Memory B cell (primary cell): ENCODE measurements around the gene MC1R.

ENCODE experiments used
- ATAC-seq: fragments of 150-1000 bp; cut with Tn5 transposase; 2 replicates; pipeline ENCODE4 v1.10.0; 2021; ENCODE audit warnings: low read depth, mild to moderate bottlenecking, moderate library complexity
- DNase-seq, 2 donors: peaks; one replicate each; pipeline ENCODE4 v3.0.0; 2022; ENCODE audit warnings: low spot score in 2 of 2
- H3K27ac Mint-ChIP-seq: one replicate; pipeline ENCODE4 v1.8.0; 2022; ENCODE audit warnings: mild to moderate bottlenecking, moderate library complexity, mixed read lengths
- H3K27me3 Mint-ChIP-seq: one replicate; pipeline ENCODE4 v1.8.0; 2022; ENCODE audit warnings: mixed read lengths
- H3K36me3 Mint-ChIP-seq: one replicate; pipeline ENCODE4 v1.8.0; 2022; ENCODE audit warnings: mild to moderate bottlenecking, mixed read lengths
- H3K4me1 Mint-ChIP-seq: one replicate; pipeline ENCODE4 v1.8.0; 2022; ENCODE audit warnings: mixed read lengths
- H3K4me3 Mint-ChIP-seq: one replicate; pipeline ENCODE4 v1.8.0; 2022; ENCODE audit warnings: mild to moderate bottlenecking, moderate library complexity, mixed read lengths
- H3K9me3 Mint-ChIP-seq: one replicate; pipeline ENCODE4 v1.8.0; 2022; ENCODE audit warnings: mixed read lengths

MC1R gene

DNA sequence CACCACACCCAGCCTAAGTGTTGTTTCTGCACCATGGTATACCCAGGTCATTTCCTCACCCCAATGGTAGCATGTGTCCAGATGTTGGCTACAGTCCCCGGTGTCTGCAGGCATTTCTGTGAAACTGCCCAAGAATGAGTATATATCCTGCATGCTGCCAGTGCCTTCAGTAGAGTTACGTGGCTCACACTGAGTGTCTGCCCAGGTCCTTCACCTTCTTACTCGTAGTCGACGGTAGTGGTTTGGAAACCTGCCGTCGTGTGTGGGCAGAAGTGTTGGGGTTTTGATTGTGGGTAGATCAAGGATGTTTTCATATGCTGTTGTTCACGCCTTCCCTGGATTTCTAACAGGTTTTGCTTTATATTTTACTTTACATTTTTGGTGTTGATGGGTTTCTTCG lies 28.5 kb upstream of the MC1R start:
- Mint-ChIP-seq H3K4me3 (no peak overlapping the region), H3K36me3 (peaks cover 19% of the 10 kb centered on the region), H3K27ac (no peak overlapping the region), H3K4me1 (no peaks in the 10 kb centered on the region), H3K27me3 (no peaks in the 10 kb centered on the region), H3K9me3 (no peaks in the 10 kb centered on the region)
- no peak for ATAC-seq
- DNase-seq, result no peak

DNA sequence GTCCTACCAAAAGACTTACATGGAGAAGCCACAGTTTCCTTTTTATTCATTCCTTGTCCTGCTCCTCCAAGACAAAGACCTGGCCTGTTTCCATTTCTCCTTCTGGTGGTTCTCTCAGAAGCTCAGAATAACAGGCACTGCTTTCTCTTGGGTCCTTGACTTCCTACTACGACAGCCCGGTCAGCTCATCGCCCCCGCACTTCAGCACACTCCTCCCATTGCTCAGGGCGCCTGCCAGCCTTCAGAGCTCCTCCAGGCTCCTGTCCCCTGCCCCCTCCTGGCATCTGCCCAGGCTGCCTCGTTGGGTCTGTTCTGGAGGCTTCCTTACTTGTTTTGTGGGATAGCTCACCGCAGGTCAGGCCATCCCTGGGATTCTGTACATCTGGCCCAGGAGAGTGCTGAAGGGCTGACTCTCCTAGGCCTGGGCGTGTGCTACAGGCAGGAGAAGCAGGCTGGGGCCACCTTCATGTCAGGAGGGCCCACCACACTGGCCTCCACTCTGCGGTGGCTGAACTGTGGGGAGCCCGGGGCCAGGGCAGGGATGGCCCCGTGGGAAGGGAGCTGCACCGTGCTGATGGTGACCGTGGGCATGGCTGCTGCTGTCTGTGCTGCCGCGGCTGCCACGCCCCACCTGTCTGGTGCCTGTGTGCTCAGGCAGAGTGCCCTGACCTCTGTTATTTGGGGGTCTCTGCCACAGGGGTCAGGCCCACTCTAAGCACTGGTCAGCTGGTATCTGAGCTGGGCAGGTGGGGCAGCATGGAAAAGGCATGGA lies 27.6 kb upstream of the MC1R start:
- Mint-ChIP-seq H3K4me3 (no peak overlapping the region), H3K9me3 (no peaks in the 10 kb centered on the region), H3K27ac (no peak overlapping the region), H3K27me3 (no peaks in the 10 kb centered on the region), H3K4me1 (no peaks in the 10 kb centered on the region), H3K36me3 (peaks cover 16% of the 10 kb centered on the region)
- DNase-seq, result no peak
- no peak for ATAC-seq

DNA sequence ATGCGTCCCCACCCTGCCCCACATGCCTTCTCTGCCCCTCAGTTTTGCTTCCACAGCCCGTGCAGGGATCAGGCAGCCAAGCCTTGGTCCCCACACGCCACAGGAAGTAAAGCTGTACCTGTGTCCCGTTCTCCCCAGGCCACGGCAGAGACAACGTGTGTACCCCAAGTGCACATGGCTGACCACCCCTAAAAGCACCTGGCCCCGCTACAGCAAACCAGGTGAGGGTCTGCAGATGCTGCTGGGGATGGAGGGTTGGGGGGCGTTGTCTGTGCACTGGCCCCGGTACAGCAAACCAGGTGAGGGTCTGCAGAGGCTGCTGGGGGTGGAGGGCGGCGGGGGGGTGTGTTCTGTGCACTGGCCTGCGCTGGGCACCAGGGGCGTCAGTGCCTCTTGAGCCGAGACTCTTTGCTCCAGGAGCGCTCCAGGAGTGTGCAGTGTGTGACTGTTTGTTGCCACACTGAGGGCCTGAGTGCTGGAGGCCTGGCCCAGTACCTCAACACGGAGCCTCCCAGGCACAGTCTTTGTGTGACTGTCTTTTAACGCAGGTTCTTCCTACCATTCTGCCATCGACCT lies 26.5 kb upstream of the MC1R start:
- Mint-ChIP-seq H3K27me3 (no peaks in the 10 kb centered on the region), H3K9me3 (no peaks in the 10 kb centered on the region), H3K27ac (no peak overlapping the region), H3K4me1 (no peaks in the 10 kb centered on the region), H3K36me3 (peaks cover 13% of the 10 kb centered on the region), H3K4me3 (no peak overlapping the region)
- ATAC-seq, result no peak
- DNase-seq, result no peak

DNA sequence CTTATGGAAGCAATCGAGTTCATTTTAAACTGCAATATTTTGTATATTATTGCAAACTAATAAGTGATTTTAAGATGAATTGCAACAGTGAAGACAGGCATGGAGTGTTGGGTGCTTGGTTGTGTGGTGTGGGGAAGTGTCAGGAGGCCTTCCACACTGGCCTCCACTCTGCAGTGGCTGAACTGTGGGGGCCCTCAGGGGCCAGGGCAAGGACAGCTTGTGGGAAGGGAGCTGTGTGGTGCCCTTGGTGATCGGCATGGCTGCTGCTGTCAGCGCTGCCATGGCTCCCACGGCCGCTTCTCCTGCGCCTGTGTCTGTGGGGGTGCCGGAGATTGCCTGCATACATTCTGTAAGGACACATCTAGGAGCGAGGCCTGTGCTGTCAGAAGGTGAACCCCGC lies 26.0 kb upstream of the MC1R start:
- DNase-seq (no peak), ATAC-seq (no peak)
- Mint-ChIP-seq H3K4me1 (no peaks in the 10 kb centered on the region), H3K4me3 (no peak overlapping the region), H3K27ac (no peak overlapping the region), H3K27me3 (no peaks in the 10 kb centered on the region), H3K36me3 (peaks cover 11% of the 10 kb centered on the region), H3K9me3 (no peaks in the 10 kb centered on the region)

DNA sequence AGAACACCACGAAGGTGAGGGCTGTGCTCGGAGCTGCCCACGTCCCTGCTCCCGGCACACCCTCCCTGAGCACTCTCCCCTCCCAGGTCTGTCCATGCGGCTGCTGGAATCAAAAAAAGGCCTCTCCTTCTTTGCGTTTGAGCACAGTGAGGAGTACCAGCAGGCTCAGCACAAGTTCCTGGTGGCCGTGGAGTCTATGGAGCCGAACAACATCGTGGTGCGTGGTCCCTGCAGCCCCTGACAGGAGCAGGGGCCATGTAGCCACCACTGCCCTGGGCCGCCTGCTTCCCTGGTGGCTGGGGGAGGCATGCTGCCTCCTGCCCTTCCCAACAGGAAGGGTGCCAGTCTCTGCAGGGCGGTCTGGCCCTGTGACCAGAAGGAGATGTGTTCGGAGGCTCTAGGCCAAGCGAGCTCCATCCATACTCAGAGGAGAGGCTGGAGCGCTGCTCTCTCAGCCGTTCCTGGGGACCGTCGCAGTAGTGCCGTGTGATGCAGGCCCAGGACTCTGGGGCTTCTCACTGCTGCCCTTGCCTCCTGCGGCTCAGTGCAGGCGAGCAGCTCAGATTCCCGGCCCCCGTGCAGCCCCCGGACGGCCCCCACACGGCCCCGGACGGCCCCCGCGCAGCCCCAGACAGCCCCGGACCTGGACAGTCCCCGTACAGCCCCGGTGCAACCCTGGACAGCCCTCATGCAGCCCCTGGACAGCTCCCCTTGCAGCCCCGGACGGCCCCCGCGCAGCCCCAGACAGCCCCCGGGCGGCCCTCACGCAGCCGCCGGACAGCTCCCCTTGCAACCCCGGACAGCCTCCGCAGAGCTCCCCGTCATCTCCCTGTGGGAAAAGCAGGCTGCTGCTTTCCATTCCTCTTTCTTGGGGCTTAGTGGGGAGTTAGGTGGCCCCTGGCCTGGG lies 24.8 kb upstream of the MC1R start:
- Mint-ChIP-seq H3K4me3 (no peak overlapping the region), H3K27ac (no peak overlapping the region), H3K4me1 (no peaks in the 10 kb centered on the region), H3K9me3 (no peaks in the 10 kb centered on the region), H3K36me3 (peaks cover 13% of the 10 kb centered on the region), H3K27me3 (no peaks in the 10 kb centered on the region)
- no peak for ATAC-seq
- DNase-seq, result no peak

DNA sequence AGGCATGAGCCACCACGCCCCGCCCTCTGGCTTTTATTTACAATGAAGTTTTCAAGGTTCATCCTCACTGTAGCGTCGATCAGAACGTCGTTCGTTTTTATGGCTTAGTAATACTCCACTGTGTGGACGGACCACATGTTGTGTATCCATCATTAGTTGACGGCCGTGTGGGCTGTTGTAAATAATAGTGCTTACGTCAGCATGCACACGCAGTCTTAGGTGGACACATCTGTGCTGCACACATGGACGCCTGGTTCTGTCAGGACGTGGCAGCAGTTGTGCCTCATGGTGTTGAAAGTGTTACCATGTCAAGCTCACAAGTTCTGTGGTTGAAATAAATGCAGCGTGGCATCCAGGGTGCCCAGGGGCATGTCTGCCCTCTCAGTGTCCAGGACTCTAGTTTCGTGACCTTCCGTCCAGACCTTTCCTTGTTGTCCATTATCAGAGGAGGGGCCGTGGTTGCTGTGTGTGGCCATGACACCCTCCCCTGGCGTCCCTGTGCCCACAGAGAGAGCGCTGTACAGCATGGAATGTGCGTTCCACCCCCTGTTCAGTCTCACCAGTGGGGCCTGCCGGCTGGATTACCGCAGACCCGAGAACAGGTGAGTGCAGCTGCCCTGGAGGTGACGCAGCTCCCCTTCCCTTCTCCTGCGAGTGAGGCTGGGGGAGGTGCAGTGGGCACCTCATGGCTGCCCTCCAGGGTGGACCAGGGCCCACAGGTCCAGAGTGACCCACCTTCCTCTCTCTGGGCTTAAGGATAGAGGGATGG lies 23.0 kb upstream of the MC1R start:
- Mint-ChIP-seq H3K27me3 (no peaks in the 10 kb centered on the region), H3K27ac (no peak overlapping the region), H3K4me1 (no peaks in the 10 kb centered on the region), H3K36me3 (peaks cover 11% of the 10 kb centered on the region), H3K9me3 (no peaks in the 10 kb centered on the region), H3K4me3 (no peak overlapping the region)
- DNase-seq (no peak), ATAC-seq (no peak)

DNA sequence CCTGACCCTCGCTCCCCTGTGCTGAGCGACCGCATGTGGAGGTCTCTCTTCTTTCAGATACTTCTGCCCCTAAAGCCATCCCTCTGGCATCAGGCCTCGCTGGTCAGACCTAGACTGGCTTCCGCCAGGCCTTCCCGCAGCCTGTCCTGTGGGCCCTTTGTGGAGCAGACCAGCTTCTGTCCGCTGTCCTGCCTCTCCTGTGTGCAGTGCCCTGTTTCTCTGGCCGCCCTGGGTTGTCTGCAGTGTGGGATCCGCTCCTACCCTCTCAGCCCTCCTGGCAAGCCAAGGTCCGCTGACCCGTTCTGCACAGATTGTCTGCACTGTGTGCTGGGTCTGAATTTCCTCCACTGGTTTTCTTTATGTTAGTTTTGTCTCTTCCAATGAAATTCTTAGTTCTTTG lies 21.5 kb upstream of the MC1R start:
- Mint-ChIP-seq H3K36me3 (peaks cover 6% of the 10 kb centered on the region), H3K27ac (no peak overlapping the region), H3K4me3 (no peak overlapping the region), H3K9me3 (no peaks in the 10 kb centered on the region), H3K4me1 (no peaks in the 10 kb centered on the region), H3K27me3 (no peaks in the 10 kb centered on the region)
- no peak for DNase-seq
- ATAC-seq, result no peak

DNA sequence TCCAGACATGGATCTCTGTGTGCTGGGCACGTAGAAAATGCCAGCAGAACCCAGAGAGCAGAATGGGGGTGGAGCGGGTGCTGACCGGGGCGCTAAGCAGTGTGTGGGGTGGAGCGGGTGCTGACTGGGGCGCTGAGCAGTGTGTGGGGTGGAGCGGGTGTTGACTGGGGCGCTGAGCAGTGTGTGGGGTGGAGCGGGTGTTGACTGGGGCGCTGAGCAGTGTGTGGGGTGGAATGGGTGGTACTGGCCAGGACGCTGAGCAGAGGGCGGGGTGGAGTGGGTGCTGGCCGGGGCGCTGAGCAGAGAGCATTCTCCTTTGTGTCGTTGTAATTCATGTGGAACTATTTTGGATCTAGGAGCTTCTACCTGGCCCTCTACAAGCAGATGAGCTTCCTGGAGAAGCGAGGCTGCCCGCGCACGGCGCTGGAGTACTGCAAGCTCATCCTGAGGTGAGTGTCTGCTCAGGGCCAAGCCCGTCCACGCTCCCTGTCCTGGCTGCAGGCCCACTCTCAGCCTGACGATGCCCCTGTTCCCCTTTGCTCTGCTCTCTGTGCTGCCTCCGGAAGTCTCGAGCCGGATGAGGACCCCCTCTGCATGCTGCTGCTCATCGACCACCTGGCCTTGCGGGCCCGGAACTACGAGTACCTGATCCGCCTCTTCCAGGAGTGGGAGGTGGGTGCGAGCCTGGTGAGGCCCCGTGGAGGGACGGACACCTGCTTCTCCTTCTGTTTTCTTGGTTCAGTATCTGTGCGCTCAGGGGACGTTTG lies 20.3 kb upstream of the MC1R start:
- H3K4me1 Mint-ChIP-seq, result no peaks in the 10 kb centered on the region
- DNase-seq, result no peak
- H3K27ac Mint-ChIP-seq, result peak overlapping the region; percentile 83
- no peak for ATAC-seq
- no peak overlapping the region for H3K4me3 Mint-ChIP-seq
- H3K36me3 Mint-ChIP-seq, result peaks cover 6% of the 10 kb centered on the region
- H3K9me3 Mint-ChIP-seq, result no peaks in the 10 kb centered on the region
- no peaks in the 10 kb centered on the region for H3K27me3 Mint-ChIP-seq

DNA sequence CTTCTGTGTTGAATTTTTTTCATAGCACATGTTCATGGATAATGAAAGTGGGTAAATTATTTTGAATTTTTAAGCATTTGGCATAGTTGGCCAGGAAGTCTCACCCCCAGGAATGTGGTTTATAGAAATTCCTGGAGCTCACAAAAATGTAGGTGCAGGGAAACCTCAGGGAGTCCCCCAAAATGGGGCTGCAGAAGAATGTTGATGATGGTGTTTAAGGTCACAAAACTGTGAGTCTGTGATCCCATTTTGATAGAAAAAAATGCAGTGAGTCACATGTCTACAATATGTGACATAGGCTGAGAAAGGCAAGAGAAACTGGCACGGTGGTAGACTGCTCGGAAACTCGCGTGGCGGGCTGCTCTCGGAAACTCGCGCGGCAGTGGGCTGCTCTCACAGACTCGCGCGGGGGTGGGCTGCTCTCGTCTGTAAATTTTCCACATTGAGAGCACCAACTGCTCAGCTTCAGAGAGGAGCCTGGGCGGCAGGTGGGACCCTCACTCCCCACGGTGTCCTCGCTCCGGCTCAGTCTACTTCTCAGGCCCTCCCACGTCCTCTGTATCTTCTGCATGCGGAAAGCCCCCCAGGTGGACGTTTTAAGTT lies 18.7 kb upstream of the MC1R start:
- H3K4me1 Mint-ChIP-seq, result no peaks in the 10 kb centered on the region
- peaks cover 6% of the 10 kb centered on the region for H3K36me3 Mint-ChIP-seq
- DNase-seq (no peak), ATAC-seq (no peak)
- no peaks in the 10 kb centered on the region for H3K9me3 Mint-ChIP-seq
- H3K4me3 Mint-ChIP-seq, result no peak overlapping the region
- no peak overlapping the region for H3K27ac Mint-ChIP-seq
- H3K27me3 Mint-ChIP-seq, result no peaks in the 10 kb centered on the region

DNA sequence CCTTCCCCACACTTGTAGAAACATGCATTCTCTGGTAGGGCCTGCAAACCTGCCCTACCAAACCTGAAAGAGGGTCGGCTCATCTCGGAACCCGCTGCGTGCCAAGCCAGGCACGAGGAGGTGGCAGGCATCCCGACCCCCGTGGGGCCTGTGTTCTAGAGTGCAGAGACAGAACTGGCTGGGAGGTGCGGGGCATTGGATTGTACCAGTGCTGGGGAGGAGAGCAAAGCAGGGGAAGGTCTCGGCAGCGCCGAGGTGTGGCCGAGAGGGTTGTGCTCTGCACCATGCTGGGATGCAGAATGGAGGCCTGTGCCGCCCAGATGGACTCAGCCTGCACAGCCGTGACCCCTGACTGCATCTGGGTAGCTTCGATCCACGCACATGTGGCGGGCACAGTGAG lies 17.8 kb upstream of the MC1R start:
- Mint-ChIP-seq H3K4me1 (no peaks in the 10 kb centered on the region), H3K4me3 (no peak overlapping the region), H3K36me3 (peaks cover 8% of the 10 kb centered on the region), H3K27ac (no peak overlapping the region), H3K9me3 (no peaks in the 10 kb centered on the region), H3K27me3 (no peaks in the 10 kb centered on the region)
- ATAC-seq (no peak), DNase-seq (no peak)

DNA sequence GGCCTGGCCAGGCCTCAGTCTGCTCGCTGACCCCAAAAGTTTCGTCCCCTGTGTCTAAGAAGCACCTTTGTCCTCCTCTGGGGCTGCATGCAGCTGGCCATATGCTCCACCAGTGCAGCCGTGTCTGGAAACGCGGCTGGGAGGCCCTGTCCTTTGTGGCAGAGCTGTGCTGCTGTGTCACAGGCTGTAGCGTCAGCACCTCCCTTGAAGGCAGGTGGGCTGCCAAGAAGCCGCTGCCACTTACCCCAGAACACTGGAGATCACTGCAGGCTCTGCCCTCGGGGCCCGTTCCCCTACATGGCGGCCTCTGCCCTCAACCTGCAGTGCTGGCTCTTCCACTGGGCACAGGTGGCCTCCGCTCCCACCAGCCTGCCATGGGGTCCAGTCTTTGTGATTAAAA lies 15.7 kb upstream of the MC1R start:
- no peak overlapping the region for H3K4me3 Mint-ChIP-seq
- no peak for DNase-seq
- no peak for ATAC-seq
- no peak overlapping the region for H3K27ac Mint-ChIP-seq
- H3K27me3 Mint-ChIP-seq, result no peaks in the 10 kb centered on the region
- H3K36me3 Mint-ChIP-seq, result peaks cover 9% of the 10 kb centered on the region
- no peaks in the 10 kb centered on the region for H3K9me3 Mint-ChIP-seq
- no peaks in the 10 kb centered on the region for H3K4me1 Mint-ChIP-seq

DNA sequence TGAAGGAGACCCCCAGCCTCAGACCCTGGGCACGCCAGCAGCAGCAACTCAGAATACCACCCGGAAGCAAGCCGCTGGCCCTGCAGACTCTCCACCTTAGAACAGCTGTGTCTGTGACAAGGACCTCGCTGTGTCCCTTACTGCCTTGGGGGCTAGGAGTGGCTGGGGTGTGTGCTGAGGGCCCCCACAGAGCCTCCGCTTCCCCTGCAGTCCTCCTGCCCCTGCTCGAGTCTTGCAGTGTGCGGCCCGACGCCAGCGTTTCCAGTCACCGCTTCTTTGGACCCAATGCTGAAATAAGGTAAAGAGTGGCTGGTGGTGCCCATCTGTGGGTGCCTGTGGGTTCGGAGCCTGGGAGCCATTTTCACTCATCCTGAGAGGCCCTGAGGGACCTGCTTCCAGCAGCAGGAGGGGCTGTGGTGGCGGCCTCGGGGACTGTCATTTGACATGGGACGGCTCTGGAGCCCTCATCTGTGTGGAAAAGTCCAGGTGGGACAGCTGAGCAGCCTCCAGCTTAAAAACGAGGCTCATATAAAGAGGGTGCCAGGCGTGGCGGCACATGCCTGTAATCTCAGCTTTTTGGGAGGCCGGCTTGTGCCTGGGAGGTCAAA lies 14.7 kb upstream of the MC1R start:
- ATAC-seq (no peak), DNase-seq (no peak)
- peaks cover 8% of the 10 kb centered on the region for H3K36me3 Mint-ChIP-seq
- H3K4me1 Mint-ChIP-seq, result peaks cover 3% of the 10 kb centered on the region
- no peak overlapping the region for H3K4me3 Mint-ChIP-seq
- no peaks in the 10 kb centered on the region for H3K27me3 Mint-ChIP-seq
- H3K9me3 Mint-ChIP-seq, result no peaks in the 10 kb centered on the region
- H3K27ac Mint-ChIP-seq, result no peak overlapping the region
